Uterus (tissue), 2 donors: ENCODE results near the gene AOC3.

ENCODE experiments used
- CTCF ChIP-seq, 4 experiments: fragments of 200-600 bp in 2 of 4; fragments of 450-650 bp in 2 of 4; sonication (generic) in 2 of 4; IDR thresholded peaks; one replicate each; pipeline ENCODE4 v1.5.1; 2016 to 2019; ENCODE audit warnings: antibody characterized with exemption in 4 of 4, mild to moderate bottlenecking in 2 of 4, moderate library complexity in 1 of 4
- POLR2A ChIP-seq, 2 donors: fragments of 450-650 bp; IDR thresholded peaks; one replicate each; pipeline ENCODE4 v1.6.1; 2016; ENCODE audit warnings: antibody characterized with exemption in 2 of 2, mild to moderate bottlenecking in 1 of 2, moderate library complexity in 1 of 2

GRCh38 chr17:42889809-42890208, 38.8 kb downstream of the AOC3 start:
- TF ChIP-seq POLR2A (IDR thresholded peaks at IDR 0.05): no peak
- TF ChIP-seq CTCF (IDR thresholded peaks at IDR 0.05): no peak
